Measurements from ENCODE around the gene SPOCD1.

SPOCD1 gene

DNA sequence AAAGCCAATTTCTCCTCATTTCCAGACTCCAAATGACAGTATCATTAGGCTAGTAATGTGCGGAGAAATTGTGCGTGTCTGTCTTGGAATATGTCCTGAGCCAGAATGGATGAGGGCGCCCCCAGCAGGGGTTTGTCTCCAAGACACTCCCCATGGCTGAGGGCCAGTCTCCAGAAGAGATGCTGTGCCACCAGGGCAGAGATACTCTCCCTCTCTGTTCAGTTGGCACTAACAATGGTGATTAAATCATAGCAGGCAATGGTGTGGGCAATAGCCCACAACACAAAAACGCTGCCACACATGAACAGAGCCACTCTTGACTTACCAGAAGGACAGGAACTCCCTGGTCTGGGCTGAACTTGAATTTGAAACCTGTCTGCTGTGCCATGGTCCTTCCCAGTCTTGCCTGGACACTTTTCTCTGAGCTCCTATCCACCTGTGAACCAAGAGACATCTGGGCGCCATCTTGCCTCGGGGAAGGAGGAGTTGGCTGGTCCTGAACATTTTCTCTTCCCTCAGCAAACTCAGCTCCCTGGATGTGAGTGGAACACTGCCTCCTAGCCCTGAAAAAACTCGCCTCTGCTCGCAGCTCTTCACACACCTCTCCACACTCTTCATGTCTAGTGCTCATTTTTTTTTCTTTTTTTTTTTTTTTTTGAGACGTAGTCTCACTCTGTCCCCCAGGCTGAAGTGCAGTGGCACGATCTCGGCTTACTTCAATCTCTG is 36.9 kb downstream of the SPOCD1 start:
- Histone ChIP-seq H3K27ac (no peak overlapping the region), H3K9me3 (no peaks in the 10 kb centered on the region), H3K36me3 (no peaks in the 10 kb centered on the region), H3K4me1 (ENCODE audit: control insufficient read depth in 1 of 2, insufficient read depth in 1 of 2, low read depth in 1 of 2, low read length in 1 of 2) (no peaks in the 10 kb centered on the region), H3K27me3 (peaks cover 72% of the 10 kb centered on the region), H3K4me3 (ENCODE audit: low read depth in 1 of 2, low read length in 1 of 2) (no peak overlapping the region)
- TF ChIP-seq, protein P1, sequence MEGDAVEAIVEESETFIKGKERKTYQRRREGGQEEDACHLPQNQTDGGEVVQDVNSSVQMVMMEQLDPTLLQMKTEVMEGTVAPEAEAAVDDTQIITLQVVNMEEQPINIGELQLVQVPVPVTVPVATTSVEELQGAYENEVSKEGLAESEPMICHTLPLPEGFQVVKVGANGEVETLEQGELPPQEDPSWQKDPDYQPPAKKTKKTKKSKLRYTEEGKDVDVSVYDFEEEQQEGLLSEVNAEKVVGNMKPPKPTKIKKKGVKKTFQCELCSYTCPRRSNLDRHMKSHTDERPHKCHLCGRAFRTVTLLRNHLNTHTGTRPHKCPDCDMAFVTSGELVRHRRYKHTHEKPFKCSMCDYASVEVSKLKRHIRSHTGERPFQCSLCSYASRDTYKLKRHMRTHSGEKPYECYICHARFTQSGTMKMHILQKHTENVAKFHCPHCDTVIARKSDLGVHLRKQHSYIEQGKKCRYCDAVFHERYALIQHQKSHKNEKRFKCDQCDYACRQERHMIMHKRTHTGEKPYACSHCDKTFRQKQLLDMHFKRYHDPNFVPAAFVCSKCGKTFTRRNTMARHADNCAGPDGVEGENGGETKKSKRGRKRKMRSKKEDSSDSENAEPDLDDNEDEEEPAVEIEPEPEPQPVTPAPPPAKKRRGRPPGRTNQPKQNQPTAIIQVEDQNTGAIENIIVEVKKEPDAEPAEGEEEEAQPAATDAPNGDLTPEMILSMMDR (IDR thresholded peaks at IDR 0.05): no peak

DNA sequence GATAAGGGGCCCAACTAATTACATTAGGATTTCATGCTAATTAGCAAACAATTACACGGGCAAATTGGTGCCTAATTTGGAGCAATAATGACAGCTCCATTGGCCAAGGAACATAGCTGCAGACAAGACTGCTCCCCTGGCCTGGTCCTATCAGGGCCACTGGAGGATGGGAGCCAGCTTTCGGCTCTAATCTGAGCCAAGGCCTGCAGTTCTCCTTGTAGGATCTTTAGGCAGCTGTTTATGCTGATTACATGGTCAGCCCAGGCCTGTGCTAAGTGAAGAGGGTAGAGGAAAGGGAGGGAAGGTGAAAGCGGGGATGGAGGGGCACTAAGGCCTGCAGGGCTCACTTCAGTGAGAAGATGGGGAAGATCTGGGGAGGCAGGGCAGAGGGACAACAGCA is 39.3 kb downstream of the SPOCD1 start:
- H3K4me1 ChIP-seq (ENCODE audit: control insufficient read depth in 1 of 2, insufficient read depth in 1 of 2, low read depth in 1 of 2, low read length in 1 of 2): peaks cover 4 to 11% of the 10 kb centered on the region in 2 experiments
- peaks cover 84% of the 10 kb centered on the region for H3K27me3 ChIP-seq
- TF ChIP-seq, protein P1 (IDR thresholded peaks at IDR 0.05): no peak
- H3K36me3 ChIP-seq: no peaks in the 10 kb centered on the region
- H3K4me3 ChIP-seq (ENCODE audit: low read depth in 1 of 2, low read length in 1 of 2): no peak overlapping the region
- no peaks in the 10 kb centered on the region for H3K9me3 ChIP-seq
- H3K27ac ChIP-seq: no peak overlapping the region

DNA sequence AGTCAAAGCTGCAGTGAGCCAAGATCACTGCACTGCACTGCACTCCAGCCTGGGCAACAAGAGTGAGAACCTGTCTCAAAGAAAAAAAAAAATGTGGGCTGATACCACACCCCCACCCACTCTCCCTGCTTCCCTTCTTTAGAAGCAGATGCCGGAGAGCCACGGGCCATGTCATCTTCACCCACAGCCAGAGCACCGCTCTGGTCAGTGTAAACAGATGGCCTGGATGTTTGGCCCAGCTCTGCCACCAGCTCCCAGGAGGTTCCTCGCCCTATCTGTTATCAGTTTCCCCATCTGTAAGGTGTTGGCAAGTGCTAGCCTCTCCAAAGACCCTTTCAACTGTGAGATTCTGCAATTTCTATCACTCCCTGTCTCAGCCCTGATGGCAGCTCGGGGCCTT is 39.8 kb downstream of the SPOCD1 start:
- Histone ChIP-seq H3K4me3 (ENCODE audit: low read depth in 1 of 2, low read length in 1 of 2) (no peak overlapping the region), H3K36me3 (no peaks in the 10 kb centered on the region), H3K27ac (no peak overlapping the region), H3K9me3 (no peaks in the 10 kb centered on the region), H3K4me1 (ENCODE audit: control insufficient read depth in 1 of 2, insufficient read depth in 1 of 2, low read depth in 1 of 2, low read length in 1 of 2) (peaks cover 4 to 11% of the 10 kb centered on the region in 2 experiments), H3K27me3 (peaks cover 86% of the 10 kb centered on the region)
- TF ChIP-seq, protein P1 (IDR thresholded peaks at IDR 0.05): no peak

DNA sequence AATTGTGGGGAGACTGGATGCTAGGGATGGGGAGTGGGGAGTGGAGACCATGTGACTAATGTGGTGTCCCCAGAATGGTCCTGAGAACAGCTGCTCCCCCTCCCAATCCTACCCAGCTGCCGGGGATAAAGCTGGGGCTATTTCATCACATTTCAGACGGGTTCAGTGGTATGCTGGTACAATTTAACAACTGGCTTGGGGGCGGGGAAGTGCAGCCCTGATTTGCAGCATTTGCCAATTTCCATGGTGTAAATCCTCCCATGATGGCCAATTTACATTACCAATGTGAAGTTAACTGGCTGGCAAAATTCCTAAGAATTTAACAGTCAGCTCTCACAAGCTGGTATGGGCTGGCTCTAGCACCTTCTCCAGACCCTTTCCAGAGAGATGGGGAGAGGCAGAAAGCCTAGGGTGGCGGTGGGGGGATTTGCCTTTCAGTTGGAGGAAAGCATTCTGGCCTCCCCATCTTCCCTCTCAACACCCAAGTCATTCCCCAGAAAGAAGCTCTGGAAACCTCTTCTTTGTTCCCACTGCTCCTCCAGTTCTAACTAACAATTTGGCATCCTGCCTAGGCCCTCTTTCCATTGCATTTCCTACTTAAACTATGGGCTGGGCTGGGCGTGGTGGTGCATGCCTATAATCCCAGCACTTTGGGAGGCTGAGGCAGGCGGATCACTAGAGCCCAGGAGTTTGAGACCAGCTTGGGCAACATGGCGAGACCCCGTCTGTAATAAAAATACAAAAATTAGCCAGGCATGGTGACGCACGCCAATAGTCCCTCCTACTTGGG is 40.4 kb downstream of the SPOCD1 start:
- TF ChIP-seq, protein P1 (IDR thresholded peaks at IDR 0.05): no peak
- H3K4me1 ChIP-seq (ENCODE audit: control insufficient read depth in 1 of 2, insufficient read depth in 1 of 2, low read depth in 1 of 2, low read length in 1 of 2): peaks cover 4 to 11% of the 10 kb centered on the region in 2 experiments
- no peak overlapping the region for H3K27ac ChIP-seq
- H3K9me3 ChIP-seq: no peaks in the 10 kb centered on the region
- peaks cover 88% of the 10 kb centered on the region for H3K27me3 ChIP-seq
- no peaks in the 10 kb centered on the region for H3K36me3 ChIP-seq
- H3K4me3 ChIP-seq (ENCODE audit: low read depth in 1 of 2, low read length in 1 of 2): no peak overlapping the region

GRCh38 chr1:31774495-31774894 is 41.3 kb downstream of the SPOCD1 start:
- peaks cover 94% of the 10 kb centered on the region for H3K27me3 ChIP-seq
- no peaks in the 10 kb centered on the region for H3K9me3 ChIP-seq
- H3K27ac ChIP-seq: no peak overlapping the region
- H3K36me3 ChIP-seq: no peaks in the 10 kb centered on the region
- peaks cover 4 to 11% of the 10 kb centered on the region in 2 experiments for H3K4me1 ChIP-seq (ENCODE audit: control insufficient read depth in 1 of 2, insufficient read depth in 1 of 2, low read depth in 1 of 2, low read length in 1 of 2)
- no peak overlapping the region for H3K4me3 ChIP-seq (ENCODE audit: low read depth in 1 of 2, low read length in 1 of 2)
- TF ChIP-seq, protein P1 (IDR thresholded peaks at IDR 0.05): no peak

Data from neutrophil (primary cell).